Hypothalamus (tissue), 51 donors: Measurements from ENCODE around the gene MAP1LC3B2.
A peak's percentile ranks its signal among the peaks of the same experiment; 100 is the strongest.

Experiments used
- DNase-seq, 51 donors: peaks; one replicate each; lab custom pipeline; 2025; lab: John Stamatoyannopoulos, UW

MAP1LC3B2 gene

GRCh38 chr12:116591855-116592637, 32.9 kb downstream of the MAP1LC3B2 start:
- DNase-seq: peak in 39 of 51 donors; percentile 3 to 72 (median 30)

- no peak for DNase-seq
Observed at GRCh38 chr12:116592731-116593130, 33.5 kb downstream of the MAP1LC3B2 start.

GRCh38 chr12:116594325-116595038, 35.3 kb downstream of the MAP1LC3B2 start:
- DNase-seq: peak in 3 of 51 donors; percentile 3 to 6 (median 4)

- DNase-seq: peak in 9 of 51 donors; percentile 2 to 33 (median 9)
Observed at GRCh38 chr12:116595186-116595585, 36.0 kb downstream of the MAP1LC3B2 start.

- no peak for DNase-seq
Observed at GRCh38 chr12:116595672-116596071, 36.5 kb downstream of the MAP1LC3B2 start.

- no peak for DNase-seq
Observed at GRCh38 chr12:116597886-116598285, 38.7 kb downstream of the MAP1LC3B2 start.

- DNase-seq: no peak
Observed at GRCh38 chr12:116598311-116599284, 39.4 kb downstream of the MAP1LC3B2 start.

GRCh38 chr12:116599285-116600136, 40.3 kb downstream of the MAP1LC3B2 start:
- DNase-seq: peak in 48 of 51 donors; percentile 5 to 77 (median 52)

GRCh38 chr12:116600959-116601918, 42.1 kb downstream of the MAP1LC3B2 start:
- no peak for DNase-seq

GRCh38 chr12:116601933-116602810, 43.0 kb downstream of the MAP1LC3B2 start:
- DNase-seq: no peak

GRCh38 chr12:116603546-116604177, 44.5 kb downstream of the MAP1LC3B2 start:
- no peak for DNase-seq

GRCh38 chr12:116604178-116604895, 45.2 kb downstream of the MAP1LC3B2 start:
- DNase-seq: no peak

GRCh38 chr12:116604951-116605641, 45.9 kb downstream of the MAP1LC3B2 start:
- no peak for DNase-seq

GRCh38 chr12:116606397-116606796, 47.2 kb downstream of the MAP1LC3B2 start:
- DNase-seq: no peak

- no peak for DNase-seq
Observed at GRCh38 chr12:116607039-116607438, 47.9 kb downstream of the MAP1LC3B2 start.
